Mammary epithelial cell (primary cell): Measurements from ENCODE around the gene KCNG4.

ENCODE experiments used
- CTCF ChIP-seq, 2 donors: IDR thresholded peaks in 1 of 2; conservative IDR thresholded peaks in 1 of 2; 2 replicates each; pipeline ENCODE4 v1.5.1; 2011 to 2012; ENCODE audit warnings: inconsistent platforms in 2 of 2, low read length in 2 of 2, mild to moderate bottlenecking in 2 of 2, control low read depth in 1 of 2, low read depth in 1 of 2; ENCODE audit not compliant: insufficient read depth in 1 of 2; ENCODE audit errors: extremely low read depth in 1 of 2
- EZH2 ChIP-seq: IDR thresholded peaks from 2 replicates; pipeline ENCODE4 v1.6.1; 2012; ENCODE audit warnings: low read length, inconsistent platforms, borderline replicate concordance

- TF ChIP-seq CTCF (conservative IDR thresholded peaks at IDR 0.05 in 1 of 2, IDR thresholded peaks at IDR 0.05 in 1 of 2; ENCODE audit: extremely low read depth in 1 of 2, insufficient read depth in 1 of 2, low read depth in 1 of 2, low read length in 2 of 2) (no peak), EZH2 (no peak)
Measured at GRCh38 chr16:84278968-84279367, 39.2 kb upstream of the KCNG4 start.
